Fibroblast of lung (primary cell): ENCODE data around the gene CYP19A1. TPM values are rescaled to one million over a fixed set of nuclear protein-coding genes. Genes with fewer than 3 reads are reported as not detected.

Experiments
- DNase-seq, 2 donors: peaks; one replicate each; pipeline versions ENCODE4 v3.0.0 to v3.0.0-alpha.2; 2010; ENCODE audit warnings: low read depth in 2 of 2
- H2AFZ ChIP-seq: 2 replicates; pipeline ENCODE4 v1.5.1; 2012; ENCODE audit warnings: low read length, control low read depth, inconsistent platforms
- H3K27ac ChIP-seq: 2 replicates; pipeline ENCODE4 v1.5.1; 2011; ENCODE audit warnings: low read length, control low read depth; ENCODE audit not compliant: insufficient read depth
- H3K27me3 ChIP-seq: 2 replicates; pipeline ENCODE4 v1.5.1; 2011; ENCODE audit warnings: mild to moderate bottlenecking, low read length; ENCODE audit not compliant: control insufficient read depth, insufficient read depth
- H3K36me3 ChIP-seq: 2 replicates; pipeline ENCODE4 v1.5.1; 2011; ENCODE audit warnings: low read length; ENCODE audit not compliant: control insufficient read depth, insufficient read depth
- H3K4me1 ChIP-seq: 2 replicates; pipeline ENCODE4 v1.5.1; 2011; ENCODE audit warnings: low read length; ENCODE audit not compliant: control insufficient read depth, insufficient read depth; ENCODE audit errors: extremely low read depth
- H3K4me2 ChIP-seq: 2 replicates; pipeline ENCODE4 v1.5.1; 2011; ENCODE audit warnings: low read length, control low read depth; ENCODE audit not compliant: insufficient read depth; ENCODE audit errors: extremely low read depth
- H3K4me3 ChIP-seq, 4 experiments: fragments of 200-600 bp in 1 of 4; sonication (generic) in 1 of 4; replicated peaks in 1 of 4; 2 replicates each; pipeline ENCODE4 v1.5.1; 2011 to 2016; ENCODE audit warnings: low read length in 4 of 4, low read depth in 3 of 4, mild to moderate bottlenecking in 3 of 4, control low read depth in 2 of 4, inconsistent platforms in 1 of 4, mixed read lengths in 1 of 4; ENCODE audit not compliant: insufficient read depth in 1 of 4; ENCODE audit errors: control extremely low read depth in 1 of 4
- H3K79me2 ChIP-seq: 2 replicates; pipeline ENCODE4 v1.5.1; 2012; ENCODE audit warnings: mild to moderate bottlenecking, low read length, inconsistent platforms; ENCODE audit not compliant: control insufficient read depth, insufficient read depth
- H3K9ac ChIP-seq: 2 replicates; pipeline ENCODE4 v1.5.1; 2011; ENCODE audit warnings: mild to moderate bottlenecking, low read length, control low read depth; ENCODE audit not compliant: insufficient read depth
- H3K9me3 ChIP-seq: 2 replicates; pipeline ENCODE4 v1.5.1; 2012; ENCODE audit warnings: low read depth, low read length; ENCODE audit not compliant: control insufficient read depth, insufficient read depth
- H4K20me1 ChIP-seq: 2 replicates; pipeline ENCODE4 v1.5.1; 2011; ENCODE audit warnings: low read length; ENCODE audit not compliant: control insufficient read depth, insufficient read depth; ENCODE audit errors: extremely low read depth
- CTCF ChIP-seq, 2 donors: IDR thresholded peaks in 1 of 2; conservative IDR thresholded peaks in 1 of 2; 1 replicate in 1 of 2; 2 replicates in 1 of 2; pipeline ENCODE4 v1.5.1; 2011 to 2012; ENCODE audit warnings: low read length in 2 of 2, control low read depth in 1 of 2, inconsistent platforms in 1 of 2, low read depth in 1 of 2, mild to moderate bottlenecking in 1 of 2
- EZH2 ChIP-seq: IDR thresholded peaks from 2 replicates; pipeline ENCODE4 v1.5.1; 2012; ENCODE audit warnings: low read length, control low read depth, mild to moderate bottlenecking; ENCODE audit errors: missing control alignments
- polyA plus RNA-seq, 2 donors: library from polyadenylated mRNA; depleted of rRNA in 1 of 2; stranded (reverse) in 1 of 2; unstranded in 1 of 2; fragments of >200 nt; gene quantifications; 2 replicates each; pipeline ENCODE4 v1.2.1, GENCODE V29; 2011 to 2012; ENCODE audit warnings: missing spikeins in 1 of 2
- total RNA-seq: library from RNA; depleted of rRNA; stranded (reverse); fragments of >200 nt; gene quantifications from 2 replicates; pipeline ENCODE4 v1.2.1, GENCODE V29; 2014

Gene CYP19A1
- total and polyA plus RNA-seq, 2 donors (not counting 1 experiment from before 2014, with no cell fraction given): 0.16 to 2.3 TPM

- no peak for TF ChIP-seq EZH2
- TF ChIP-seq CTCF (conservative IDR thresholded peaks at IDR 0.05 in 1 of 2, IDR thresholded peaks at IDR 0.05 in 1 of 2; ENCODE audit: low read depth in 1 of 2, low read length in 2 of 2): no peak
- Histone ChIP-seq H3K9ac (no peak overlapping the region), H3K36me3 (no peaks in the 10 kb centered on the region), H3K4me3 (no peak overlapping the region), H3K27ac (no peak overlapping the region), H3K79me2 (no peaks in the 10 kb centered on the region), H3K4me2 (no peak overlapping the region), H3K9me3 (no peaks in the 10 kb centered on the region), H4K20me1 (no peaks in the 10 kb centered on the region), H2AFZ (no peak overlapping the region), H3K27me3 (peaks cover 3% of the 10 kb centered on the region), H3K4me1 (no peaks in the 10 kb centered on the region)
- DNase-seq: peak in 1 of 2 donors; percentile 39
Measured at GRCh38 chr15:51335538-51336410, 2.6 kb downstream of the CYP19A1 start.

- Histone ChIP-seq H3K79me2 (no peaks in the 10 kb centered on the region), H4K20me1 (no peaks in the 10 kb centered on the region), H3K36me3 (no peaks in the 10 kb centered on the region), H3K4me3 (no peak overlapping the region), H3K4me2 (no peak overlapping the region), H2AFZ (no peak overlapping the region), H3K9ac (no peak overlapping the region), H3K27ac (no peak overlapping the region), H3K4me1 (no peaks in the 10 kb centered on the region), H3K9me3 (no peaks in the 10 kb centered on the region), H3K27me3 (peaks cover 3% of the 10 kb centered on the region)
- TF ChIP-seq EZH2 (no peak), CTCF (conservative IDR thresholded peaks at IDR 0.05 in 1 of 2, IDR thresholded peaks at IDR 0.05 in 1 of 2; ENCODE audit: low read depth in 1 of 2, low read length in 2 of 2) (no peak)
- no peak for DNase-seq
Measured at GRCh38 chr15:51335087-51335486, 3.3 kb downstream of the CYP19A1 start.

- TF ChIP-seq EZH2 (no peak), CTCF (conservative IDR thresholded peaks at IDR 0.05 in 1 of 2, IDR thresholded peaks at IDR 0.05 in 1 of 2; ENCODE audit: low read depth in 1 of 2, low read length in 2 of 2) (no peak)
- Histone ChIP-seq H3K36me3 (no peaks in the 10 kb centered on the region), H4K20me1 (no peaks in the 10 kb centered on the region), H3K4me3 (no peak overlapping the region), H3K4me2 (no peak overlapping the region), H3K27ac (no peak overlapping the region), H2AFZ (no peak overlapping the region), H3K79me2 (no peaks in the 10 kb centered on the region), H3K9me3 (no peaks in the 10 kb centered on the region), H3K9ac (no peak overlapping the region), H3K4me1 (no peaks in the 10 kb centered on the region), H3K27me3 (peaks cover 3% of the 10 kb centered on the region)
- peak in 1 of 2 donors; percentile 30 for DNase-seq
Measured at GRCh38 chr15:51334011-51334451, 4.4 kb downstream of the CYP19A1 start.
